ENCODE measurements around the gene SAMD4A.
A peak's percentile ranks its signal among the peaks of the same experiment; 100 is the strongest.

The SAMD4A gene

GRCh38 chr14:54812617-54813016 is 245.7 kb downstream of the SAMD4A start:
- DNase-seq (ENCODE audit: low spot score), result no peak
- TF ChIP-seq CTCF (IDR thresholded peaks at IDR 0.05; ENCODE audit: extremely low read depth, insufficient read depth, missing control alignments), result no peak
- in situ Hi-C loops (cut with MboI; ENCODE audit: low pct_unique_long_range_greater_than_20kb, low sequenced_read_pairs, unreplicated experiment), result no loop called here

GRCh38 chr14:54813081-54813480 is 246.2 kb downstream of the SAMD4A start:
- in situ Hi-C loops (cut with MboI; ENCODE audit: low pct_unique_long_range_greater_than_20kb, low sequenced_read_pairs, unreplicated experiment), result no loop called here
- no peak for DNase-seq (ENCODE audit: low spot score)
- TF ChIP-seq CTCF (IDR thresholded peaks at IDR 0.05; ENCODE audit: extremely low read depth, insufficient read depth, missing control alignments), result no peak

GRCh38 chr14:54814076-54814475 is 247.1 kb downstream of the SAMD4A start:
- in situ Hi-C loops (cut with MboI; ENCODE audit: low pct_unique_long_range_greater_than_20kb, low sequenced_read_pairs, unreplicated experiment), result no loop called here
- DNase-seq (ENCODE audit: low spot score), result no peak
- peak; percentile 33 for TF ChIP-seq CTCF (IDR thresholded peaks at IDR 0.05; ENCODE audit: extremely low read depth, insufficient read depth, missing control alignments)

- TF ChIP-seq CTCF (IDR thresholded peaks at IDR 0.05; ENCODE audit: extremely low read depth, insufficient read depth, missing control alignments), result no peak
- no peak for DNase-seq (ENCODE audit: low spot score)
- in situ Hi-C loops (cut with MboI; ENCODE audit: low pct_unique_long_range_greater_than_20kb, low sequenced_read_pairs, unreplicated experiment), result no loop called here
These were observed 248.1 kb downstream of the SAMD4A start for GRCh38 chr14:54815016-54815415.

GRCh38 chr14:54815515-54815914 is 248.6 kb downstream of the SAMD4A start:
- DNase-seq (ENCODE audit: low spot score), result no peak
- no peak for TF ChIP-seq CTCF (IDR thresholded peaks at IDR 0.05; ENCODE audit: extremely low read depth, insufficient read depth, missing control alignments)
- in situ Hi-C loops (cut with MboI; ENCODE audit: low pct_unique_long_range_greater_than_20kb, low sequenced_read_pairs, unreplicated experiment), result no loop called here

- no peak for TF ChIP-seq CTCF (IDR thresholded peaks at IDR 0.05; ENCODE audit: extremely low read depth, insufficient read depth, missing control alignments)
- DNase-seq (ENCODE audit: low spot score), result no peak
- in situ Hi-C loops (cut with MboI; ENCODE audit: low pct_unique_long_range_greater_than_20kb, low sequenced_read_pairs, unreplicated experiment), result no loop called here
These were observed 249.5 kb downstream of the SAMD4A start for GRCh38 chr14:54816450-54816849.

- no peak for DNase-seq (ENCODE audit: low spot score)
- TF ChIP-seq CTCF (IDR thresholded peaks at IDR 0.05; ENCODE audit: extremely low read depth, insufficient read depth, missing control alignments), result no peak
- in situ Hi-C loops (cut with MboI; ENCODE audit: low pct_unique_long_range_greater_than_20kb, low sequenced_read_pairs, unreplicated experiment), result no loop called here
These were observed 250.6 kb downstream of the SAMD4A start for GRCh38 chr14:54817506-54817905.
